Kidney tubule cell (primary cell): ENCODE data around the gene SLAMF1.
A peak's percentile ranks its signal among the peaks of the same experiment; 100 is the strongest.
"Not testable (repeated sequence)": the region's sequence is repeated elsewhere in the genome, so short reads cannot be mapped to it uniquely, and the experiment has no call there.

Experiments
- DNase-seq: peaks from one replicate; pipeline ENCODE4 v3.0.0-alpha.2; 2018; ENCODE audit warnings: low spot score

SLAMF1 gene, protein sequence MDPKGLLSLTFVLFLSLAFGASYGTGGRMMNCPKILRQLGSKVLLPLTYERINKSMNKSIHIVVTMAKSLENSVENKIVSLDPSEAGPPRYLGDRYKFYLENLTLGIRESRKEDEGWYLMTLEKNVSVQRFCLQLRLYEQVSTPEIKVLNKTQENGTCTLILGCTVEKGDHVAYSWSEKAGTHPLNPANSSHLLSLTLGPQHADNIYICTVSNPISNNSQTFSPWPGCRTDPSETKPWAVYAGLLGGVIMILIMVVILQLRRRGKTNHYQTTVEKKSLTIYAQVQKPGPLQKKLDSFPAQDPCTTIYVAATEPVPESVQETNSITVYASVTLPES

DNA sequence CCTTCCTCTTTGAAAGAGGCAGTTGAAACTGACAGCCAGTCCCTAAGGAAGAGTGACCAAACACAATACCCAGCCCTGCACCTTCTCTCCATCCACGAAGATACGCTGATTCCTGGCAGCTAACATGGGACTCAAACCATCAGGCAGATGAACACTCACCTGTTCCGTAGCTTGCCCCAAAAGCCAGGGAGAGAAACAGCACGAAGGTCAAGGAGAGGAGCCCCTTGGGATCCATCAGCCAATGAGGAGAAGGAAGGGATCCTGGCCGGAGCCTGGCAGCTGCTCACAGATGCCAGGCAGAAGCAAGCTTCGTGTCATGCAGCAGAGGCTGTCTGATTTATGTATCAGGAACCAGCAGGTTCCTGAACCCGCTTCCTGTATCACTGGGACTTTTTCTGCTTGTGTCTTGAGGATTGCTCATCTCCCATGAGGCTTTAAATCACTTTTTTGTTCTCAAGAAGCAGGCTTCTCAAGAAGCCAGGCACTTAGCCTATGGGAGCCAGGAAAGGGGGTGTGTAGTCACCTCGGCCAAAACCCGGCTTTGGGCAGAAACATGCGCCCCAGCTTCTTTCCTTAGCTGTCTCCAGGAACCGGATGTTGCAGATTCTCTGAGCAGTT lies at the start of gene SLAMF1:
Gene SLAMF1 (minus strand): TSS at position 334 of the 618 bp plus-strand sequence. CDS start 99 bp downstream, at position 235.
- no peak for DNase-seq

DNA sequence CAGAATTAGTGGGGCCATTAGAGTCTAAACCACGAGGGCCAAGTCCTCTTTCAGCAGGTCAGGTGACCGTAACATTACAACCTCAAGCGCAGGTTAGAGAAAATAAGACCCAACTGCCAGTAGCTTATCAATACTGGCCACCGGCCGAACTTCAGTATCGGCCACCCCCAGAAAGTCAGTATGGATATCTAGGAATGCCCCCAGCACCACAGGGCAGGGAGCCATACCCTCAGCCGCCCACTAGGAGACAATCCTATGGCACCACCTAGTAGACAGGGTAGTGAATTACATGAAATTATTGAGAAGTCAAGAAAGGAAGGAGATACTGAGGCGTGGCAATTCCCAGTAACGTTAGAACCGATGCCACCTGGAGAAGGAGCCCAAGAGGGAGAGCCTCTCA lies 45.5 kb upstream of the SLAMF1 start:
- DNase-seq, result not testable (repeated sequence)

DNA sequence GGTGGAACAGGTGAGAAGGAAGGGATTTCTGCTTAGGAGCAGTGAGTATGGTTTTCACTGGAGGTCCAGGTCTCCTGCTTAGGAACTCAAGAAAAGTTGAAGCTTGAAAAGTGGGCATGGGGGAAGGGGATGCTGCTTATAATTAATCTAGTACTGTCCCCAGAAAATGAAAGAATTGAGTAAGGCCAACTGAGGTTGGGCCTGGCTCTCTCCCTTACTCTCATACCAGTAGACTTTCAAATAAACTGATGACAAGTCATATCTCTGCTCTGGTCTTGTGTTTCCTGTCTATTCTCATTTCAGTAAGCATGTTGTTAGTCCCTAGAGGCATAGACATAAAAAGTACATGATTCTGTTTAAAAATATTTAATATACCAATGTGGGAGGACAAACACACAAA lies 38.4 kb upstream of the SLAMF1 start:
- no peak for DNase-seq

DNA sequence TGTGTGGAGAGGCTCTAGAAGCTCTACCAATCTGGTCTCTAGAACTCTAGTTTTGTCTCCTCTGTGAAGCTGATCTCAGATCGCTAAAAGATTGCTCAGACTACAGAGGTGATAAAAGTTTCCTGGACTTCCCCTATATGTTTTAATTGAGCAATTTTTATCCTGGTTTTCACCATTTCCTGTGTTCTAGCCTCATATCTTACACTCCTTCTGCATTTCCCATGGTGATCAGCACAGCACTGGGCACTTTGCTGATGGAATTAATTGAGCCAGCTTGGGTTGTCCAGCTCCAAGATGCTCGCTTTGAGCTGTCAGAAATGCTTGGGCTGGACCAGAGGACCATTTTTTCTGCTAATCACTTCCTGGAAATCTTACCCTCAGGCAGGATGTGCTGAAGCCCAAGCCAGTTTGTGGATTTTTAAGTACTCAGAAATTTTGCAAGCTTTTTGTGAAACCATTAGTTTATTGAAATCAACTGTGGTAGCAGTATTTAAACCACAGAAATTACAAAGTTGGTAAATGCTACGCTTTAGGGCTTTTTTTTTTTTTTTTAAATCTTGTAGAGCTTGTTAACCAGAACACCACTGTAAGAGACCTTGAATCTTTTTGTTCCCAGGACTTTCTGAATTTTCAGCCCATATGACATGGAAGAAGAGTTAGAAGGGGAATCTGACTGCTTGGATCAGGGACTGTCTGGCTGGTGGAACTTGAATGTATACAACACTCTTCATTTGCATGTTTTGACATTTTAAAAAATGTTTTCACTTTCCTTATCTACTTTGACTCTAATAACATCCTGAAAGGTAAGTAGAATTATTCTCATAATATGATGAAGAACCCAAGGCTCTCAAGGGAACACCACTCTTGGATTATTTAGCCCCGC lies 36.4 kb upstream of the SLAMF1 start:
- DNase-seq, result no peak

DNA sequence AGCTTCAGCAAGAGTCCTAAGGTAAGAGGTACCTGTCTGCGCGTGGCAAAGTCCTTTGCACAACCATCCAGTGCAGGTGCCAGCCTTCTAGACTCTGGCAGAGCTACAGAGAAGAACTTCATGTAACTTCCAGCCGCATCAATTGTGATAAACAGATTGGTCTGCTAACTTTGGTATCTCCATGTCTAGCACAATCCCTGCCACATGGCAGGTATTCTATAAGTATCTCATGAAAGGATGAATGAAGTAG lies 35.0 kb upstream of the SLAMF1 start:
- DNase-seq, result no peak

DNA sequence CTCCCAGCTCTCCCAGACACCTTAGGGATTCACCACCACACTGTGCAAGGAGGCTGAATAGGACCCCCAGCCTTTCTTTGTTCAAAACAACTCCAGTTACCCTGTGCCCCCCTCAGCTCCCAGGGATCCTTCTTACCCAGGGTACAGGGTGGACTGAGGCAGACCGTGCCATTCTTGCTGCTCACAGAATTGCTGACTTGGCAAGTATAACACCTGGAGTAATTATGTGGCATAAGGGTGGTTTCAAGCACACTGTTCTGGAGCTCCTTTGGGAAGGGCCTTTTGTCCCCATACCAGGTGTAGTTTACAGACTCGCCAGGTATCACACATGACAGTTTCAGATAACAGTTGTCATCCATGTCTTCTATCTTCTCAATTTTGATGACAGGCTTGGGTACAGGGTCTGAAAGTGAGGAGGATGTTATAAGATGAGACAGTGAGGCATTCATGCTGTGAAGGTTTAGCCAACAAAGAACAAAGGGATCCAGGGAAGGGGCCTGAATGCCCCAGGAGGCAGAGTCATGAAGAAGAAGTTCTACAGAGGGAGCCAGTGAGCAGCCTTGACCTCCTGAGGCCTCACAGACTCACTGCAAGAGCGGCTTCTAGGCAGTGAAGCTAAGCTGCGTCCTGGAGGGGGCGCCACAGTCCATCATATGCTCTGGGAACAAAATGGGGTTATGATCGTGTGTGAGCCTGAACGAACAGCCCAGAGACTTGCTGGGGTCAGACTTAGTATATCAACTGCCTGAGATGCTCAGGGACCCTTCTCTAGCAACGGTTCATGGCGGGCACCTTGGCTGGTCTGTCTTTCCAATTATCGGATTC lies 34.4 kb upstream of the SLAMF1 start:
- peak; percentile 60 for DNase-seq

DNA sequence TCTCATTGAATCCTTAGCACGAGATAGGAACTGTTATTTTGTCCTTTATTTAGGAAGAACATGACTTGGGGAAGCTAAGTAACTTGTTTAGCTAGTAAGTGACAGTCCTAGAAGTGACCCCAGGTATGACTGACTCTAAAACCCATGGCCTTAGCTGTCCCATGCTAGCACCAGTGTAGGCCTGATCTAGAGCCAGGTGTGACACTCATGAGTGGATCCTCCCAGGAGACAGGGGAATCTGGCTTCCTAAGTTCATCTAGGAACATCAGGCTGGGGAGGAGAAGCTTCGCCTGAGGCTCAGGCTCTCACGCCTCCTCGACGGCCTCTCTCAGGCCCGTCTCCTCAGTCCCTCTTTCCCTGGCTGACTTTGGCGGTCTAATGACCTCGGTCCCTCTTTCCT lies 33.6 kb upstream of the SLAMF1 start:
- no peak for DNase-seq

DNA sequence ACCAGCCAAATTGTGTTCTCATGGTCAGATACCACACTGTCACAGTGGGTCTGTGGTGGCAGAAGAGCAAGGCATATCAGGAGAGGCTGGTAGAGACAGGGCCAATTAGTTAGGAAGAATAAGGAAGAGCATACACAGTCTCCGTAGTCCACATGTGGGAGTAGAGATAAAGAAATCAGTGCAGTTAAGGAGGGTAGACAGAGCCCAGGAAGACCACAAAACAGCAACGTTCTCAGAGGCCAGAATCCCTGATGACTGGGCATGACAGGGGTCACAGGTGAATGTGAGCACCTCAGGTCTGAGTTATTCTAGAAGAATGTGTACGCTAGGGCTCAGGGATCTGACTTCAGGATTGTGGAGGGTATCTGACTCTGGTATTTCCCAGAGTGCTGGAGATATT lies 33.0 kb upstream of the SLAMF1 start:
- no peak for DNase-seq

DNA sequence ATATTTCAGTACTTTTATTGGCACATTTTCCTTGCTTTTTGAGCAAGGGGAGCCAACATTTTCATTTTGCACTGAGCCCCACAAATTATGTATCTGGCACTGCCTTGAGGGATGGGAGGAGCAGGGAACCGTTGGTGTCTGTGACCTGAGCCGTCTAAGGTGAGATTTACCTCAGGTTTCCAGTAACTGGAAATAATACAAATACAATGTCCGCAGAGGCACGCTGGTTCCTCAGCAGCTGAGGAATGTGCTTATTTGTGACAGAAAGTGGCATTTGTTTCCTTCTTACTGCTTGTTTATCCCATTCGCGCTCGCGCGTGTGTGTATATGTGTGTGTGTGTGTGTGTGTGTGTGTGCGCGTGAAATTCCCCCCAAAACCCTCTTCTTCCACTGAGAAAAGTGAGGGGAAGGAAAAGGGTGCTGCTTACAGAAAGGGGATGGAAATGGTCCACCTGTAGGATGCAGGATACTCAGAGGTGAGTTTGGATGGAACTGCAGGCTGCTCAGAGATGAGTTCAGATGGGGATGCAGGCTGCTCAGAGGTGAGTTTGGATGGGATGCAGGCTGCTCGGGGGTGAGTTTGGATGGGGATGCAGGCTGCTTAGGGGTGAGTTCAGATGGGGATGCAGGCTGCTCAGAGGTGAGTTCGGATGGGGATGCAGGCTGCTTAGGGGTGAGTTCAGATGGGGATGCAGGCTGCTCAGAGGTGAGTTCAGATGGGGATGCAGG lies 30.2 kb upstream of the SLAMF1 start:
- DNase-seq, result no peak

DNA sequence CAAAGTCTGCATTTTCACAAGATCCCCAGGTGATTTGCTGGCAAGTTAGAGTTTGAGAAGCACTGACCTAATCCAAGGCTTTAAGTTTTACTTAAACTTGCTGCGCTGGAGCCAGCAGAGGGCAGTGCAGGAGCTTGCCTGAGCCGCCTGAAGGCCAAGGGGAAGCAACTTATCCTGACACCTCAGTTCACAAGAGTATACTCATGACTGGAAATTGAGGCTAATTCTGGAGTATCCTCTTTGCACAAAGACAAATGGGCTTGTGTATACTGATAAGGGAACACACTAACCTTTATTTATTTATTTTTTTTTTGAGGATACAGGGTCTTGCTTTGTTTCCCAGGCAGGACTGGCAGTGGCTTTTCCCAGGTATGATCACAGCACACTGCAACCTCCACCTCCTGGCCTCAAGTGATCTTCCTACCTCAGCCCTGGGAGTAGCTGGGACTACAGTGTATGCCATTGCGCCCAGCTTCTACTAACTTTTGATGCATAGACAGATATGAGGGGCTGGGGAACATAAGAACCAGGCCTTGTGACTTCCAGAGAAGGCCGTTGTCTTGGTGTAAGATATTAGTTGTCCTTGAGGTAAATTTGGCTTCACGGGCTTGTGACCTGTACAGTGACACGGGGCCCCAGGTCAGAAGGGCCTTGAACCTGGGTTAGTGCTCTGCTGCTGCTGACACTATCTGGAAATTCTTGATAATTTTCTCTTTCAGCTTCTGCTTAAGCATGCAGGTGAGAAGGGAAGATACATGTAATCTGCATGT lies 29.0 kb upstream of the SLAMF1 start:
- DNase-seq, result peak; percentile 68

DNA sequence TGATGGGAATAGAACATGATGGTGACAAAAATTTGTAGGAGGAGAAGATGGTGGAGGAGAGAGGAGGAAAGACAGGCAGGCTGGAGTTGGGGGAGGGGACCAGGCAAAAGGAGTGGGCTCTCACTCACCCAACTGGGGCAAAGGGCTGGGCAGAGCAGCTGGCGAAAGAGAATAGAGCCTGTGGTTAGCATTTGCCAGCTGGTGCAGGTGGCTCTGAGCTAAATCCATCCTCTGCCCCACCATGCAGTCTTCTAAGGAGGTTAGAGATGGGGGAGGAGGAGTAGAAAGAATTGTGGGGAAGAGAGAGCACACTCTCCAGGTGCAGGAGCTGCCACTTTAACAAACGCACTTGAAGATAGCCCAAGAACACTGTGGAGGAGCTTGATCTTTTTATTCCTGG lies 27.6 kb upstream of the SLAMF1 start:
- DNase-seq, result no peak

DNA sequence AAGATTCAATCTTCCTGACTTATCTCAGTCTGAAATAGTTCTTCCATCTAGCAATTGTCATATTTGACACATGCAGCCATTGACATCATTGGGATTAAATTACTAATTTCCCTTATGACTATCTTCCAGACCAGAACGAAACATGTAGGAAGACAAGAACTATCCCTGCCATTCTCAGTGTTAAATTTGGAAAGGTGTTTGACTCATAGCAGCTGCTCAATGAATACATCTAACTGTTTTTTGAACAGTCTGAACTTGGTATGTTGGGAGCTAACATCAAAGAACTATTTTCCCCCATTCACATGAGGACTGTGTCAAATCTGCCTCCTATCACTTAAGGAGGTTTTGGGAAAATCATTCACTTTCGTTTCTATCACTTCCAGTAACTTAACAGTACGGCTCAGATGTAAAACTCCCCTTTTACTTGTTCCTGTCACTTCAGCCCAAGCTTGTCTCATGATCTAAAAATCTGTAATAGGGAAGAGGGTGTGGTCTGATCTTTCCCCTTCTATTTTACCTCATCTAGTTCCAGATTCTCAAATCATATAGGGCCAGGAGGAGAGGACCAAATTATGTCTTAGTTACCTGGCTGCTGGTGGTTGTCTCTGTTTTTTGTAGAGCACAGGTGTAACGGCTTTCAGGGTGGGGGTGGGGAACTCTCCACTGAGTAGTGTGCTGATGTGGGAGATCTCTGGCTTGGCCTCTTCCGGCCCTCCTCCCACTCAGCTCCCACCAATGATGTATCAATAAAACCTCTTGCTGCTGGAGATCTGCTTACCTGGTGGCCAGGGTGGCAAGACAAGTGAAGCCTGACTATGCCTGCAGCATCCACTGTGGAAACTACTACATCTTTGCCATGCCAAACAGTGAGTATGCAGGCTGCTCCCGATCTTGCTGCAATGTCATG lies 26.2 kb upstream of the SLAMF1 start:
- DNase-seq, result no peak

DNA sequence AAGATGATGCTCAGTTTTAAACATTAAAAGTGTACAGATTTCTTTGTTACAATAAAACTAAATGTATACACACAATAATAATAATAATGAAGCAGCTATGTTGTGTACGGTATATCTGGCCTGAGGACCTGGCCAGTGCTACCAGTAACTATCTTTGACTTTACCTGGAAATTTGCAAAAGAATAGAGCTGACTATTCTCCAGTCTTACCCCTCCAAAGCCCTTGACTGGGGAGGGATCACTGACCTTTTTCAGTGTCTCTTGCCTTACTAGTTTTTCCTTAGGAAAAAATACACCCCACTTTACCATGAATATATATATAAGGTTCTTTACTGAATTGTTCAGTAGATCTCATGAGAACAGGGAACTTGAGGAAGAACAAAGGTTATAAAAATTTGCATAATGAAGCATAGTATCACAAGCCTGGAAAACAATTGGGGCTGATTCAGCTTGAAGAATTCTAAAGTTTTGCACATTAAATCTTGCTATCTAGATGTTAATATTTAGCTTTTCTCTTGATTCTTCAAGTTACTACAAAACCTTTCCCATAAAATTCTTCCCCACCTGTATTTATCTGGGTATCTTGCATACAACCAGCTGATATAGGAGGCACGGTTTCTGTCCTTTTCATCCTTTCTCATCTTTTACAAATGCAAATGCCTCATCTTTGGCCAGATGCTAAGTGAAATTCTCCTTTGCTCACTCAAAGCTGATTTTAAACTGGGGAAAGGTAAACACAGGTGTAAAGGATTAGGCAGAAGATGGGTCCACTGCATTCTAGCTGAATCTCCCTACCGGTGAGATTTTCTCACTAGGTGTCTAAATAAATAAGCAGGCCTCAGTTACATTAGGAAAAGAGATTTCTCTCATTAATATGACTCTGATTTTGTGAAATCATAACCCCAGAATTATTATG lies 25.0 kb upstream of the SLAMF1 start:
- DNase-seq, result no peak

DNA sequence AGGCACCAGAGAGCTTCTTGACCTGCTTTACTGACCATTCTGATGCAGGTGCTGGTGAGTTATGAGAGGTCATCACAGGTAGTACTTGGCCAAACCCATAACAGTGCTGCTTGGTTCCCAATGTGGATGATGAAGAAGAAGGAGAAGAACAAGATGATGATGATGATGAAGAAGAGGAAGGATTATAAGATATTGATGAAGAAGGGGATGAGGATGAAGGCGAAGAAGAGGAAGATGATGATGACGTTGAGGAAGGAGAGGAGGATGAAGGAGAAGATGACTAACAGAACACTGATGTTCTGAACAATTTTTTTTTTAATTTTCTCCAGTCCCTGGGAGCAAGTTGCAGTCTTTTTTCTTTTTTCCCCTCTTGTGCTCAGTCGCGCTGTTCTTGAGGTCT lies 23.9 kb upstream of the SLAMF1 start:
- DNase-seq, result no peak

DNA sequence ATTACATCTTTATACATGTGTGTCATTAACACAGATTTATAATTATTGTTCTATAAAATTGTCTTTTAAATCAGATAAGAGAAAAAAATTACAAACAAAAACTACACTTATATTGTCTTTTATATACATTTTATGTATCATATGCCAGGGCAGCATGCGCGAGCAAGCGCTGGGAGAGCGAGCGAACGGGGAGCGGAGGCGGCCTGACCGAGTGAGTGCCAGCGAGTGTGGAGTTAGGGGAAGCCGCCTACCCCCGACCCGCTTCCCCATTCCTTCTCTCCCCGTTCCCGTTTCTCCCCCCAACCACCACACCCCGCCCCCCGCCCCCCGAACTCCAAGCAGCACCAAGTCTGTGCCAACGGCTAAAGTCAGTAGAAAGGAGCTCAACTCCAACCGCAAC lies 23.0 kb upstream of the SLAMF1 start:
- DNase-seq, result no peak

DNA sequence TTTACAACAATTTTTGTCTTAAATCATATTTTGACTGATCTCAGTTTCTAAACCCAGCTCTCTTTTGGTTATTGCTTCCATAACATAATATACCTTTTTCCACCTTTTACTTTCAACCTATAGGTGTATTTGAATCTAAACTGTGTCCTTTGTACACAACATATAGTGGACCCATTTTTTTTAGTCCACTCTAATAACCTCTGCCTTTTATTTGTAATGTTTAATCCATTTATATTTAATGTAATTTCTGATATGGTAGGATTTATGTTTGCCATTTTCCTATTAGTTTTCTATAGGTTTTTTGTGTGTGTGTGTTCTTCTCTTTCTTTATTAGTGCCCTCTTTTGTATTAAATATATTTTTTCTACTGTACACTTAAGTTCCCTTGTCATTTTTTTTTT lies 22.4 kb upstream of the SLAMF1 start:
- no peak for DNase-seq

DNA sequence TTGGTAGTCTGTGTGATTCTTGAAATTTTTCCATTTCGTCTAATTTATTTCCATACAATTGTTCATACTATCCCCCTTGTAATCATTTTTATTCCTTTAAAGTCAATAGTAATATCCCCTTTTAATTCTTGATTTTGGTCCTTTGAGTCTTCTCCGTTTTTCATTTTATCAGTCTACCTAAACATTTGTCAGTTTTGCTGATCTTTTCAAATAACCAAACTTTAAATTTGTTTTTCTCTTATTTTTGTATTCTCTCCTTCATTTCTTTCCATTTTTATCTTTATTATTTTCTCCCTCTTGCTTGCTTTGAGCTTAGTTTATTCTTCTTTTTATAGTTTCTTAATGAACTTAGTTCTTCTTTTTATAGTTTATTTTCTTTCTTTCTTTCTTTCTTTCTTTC lies 21.1 kb upstream of the SLAMF1 start:
- DNase-seq, result no peak

DNA sequence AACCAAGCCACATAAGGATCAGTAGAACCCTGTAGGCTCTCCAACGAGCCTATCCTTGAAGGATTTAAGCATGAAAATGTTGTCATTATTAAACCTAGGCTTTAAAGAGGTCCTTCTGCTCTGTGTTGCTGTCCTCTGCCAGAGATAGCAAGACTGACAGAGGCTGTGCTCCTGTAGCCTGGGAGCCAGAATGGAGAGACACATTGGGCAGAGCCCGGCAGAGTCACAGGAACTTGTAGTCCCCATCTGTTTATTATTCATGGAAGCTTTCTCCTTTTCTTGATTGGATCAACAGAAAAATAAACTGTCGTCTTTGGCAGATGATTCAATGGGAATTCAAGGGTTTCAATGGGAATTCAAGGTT lies 19.2 kb upstream of the SLAMF1 start:
- no peak for DNase-seq
